Measurements from ENCODE around the gene LRRN3.

DNA sequence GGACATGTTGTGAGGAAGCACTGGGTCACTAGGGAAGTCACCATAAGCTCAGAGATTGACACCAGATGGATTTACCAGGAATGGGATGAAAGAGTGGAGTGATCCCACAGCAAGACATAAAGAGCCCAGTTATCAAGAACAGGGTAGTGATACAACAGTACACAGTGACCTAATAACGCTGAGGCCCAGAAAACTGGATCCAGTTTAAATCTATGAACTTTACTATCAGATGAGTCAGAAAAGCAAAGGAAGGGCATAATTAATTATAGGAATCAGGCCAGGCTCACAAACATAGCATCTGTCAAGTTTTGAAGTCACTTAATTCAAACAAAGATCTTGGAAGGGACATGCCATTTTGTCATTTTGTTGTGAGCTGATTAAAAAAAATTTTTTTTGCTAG is 73.5 kb downstream of the LRRN3 start:
- TF ChIP-seq, protein P1, sequence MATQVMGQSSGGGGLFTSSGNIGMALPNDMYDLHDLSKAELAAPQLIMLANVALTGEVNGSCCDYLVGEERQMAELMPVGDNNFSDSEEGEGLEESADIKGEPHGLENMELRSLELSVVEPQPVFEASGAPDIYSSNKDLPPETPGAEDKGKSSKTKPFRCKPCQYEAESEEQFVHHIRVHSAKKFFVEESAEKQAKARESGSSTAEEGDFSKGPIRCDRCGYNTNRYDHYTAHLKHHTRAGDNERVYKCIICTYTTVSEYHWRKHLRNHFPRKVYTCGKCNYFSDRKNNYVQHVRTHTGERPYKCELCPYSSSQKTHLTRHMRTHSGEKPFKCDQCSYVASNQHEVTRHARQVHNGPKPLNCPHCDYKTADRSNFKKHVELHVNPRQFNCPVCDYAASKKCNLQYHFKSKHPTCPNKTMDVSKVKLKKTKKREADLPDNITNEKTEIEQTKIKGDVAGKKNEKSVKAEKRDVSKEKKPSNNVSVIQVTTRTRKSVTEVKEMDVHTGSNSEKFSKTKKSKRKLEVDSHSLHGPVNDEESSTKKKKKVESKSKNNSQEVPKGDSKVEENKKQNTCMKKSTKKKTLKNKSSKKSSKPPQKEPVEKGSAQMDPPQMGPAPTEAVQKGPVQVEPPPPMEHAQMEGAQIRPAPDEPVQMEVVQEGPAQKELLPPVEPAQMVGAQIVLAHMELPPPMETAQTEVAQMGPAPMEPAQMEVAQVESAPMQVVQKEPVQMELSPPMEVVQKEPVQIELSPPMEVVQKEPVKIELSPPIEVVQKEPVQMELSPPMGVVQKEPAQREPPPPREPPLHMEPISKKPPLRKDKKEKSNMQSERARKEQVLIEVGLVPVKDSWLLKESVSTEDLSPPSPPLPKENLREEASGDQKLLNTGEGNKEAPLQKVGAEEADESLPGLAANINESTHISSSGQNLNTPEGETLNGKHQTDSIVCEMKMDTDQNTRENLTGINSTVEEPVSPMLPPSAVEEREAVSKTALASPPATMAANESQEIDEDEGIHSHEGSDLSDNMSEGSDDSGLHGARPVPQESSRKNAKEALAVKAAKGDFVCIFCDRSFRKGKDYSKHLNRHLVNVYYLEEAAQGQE (IDR thresholded peaks at IDR 0.05), result no peak
- TF ChIP-seq, protein P2, sequence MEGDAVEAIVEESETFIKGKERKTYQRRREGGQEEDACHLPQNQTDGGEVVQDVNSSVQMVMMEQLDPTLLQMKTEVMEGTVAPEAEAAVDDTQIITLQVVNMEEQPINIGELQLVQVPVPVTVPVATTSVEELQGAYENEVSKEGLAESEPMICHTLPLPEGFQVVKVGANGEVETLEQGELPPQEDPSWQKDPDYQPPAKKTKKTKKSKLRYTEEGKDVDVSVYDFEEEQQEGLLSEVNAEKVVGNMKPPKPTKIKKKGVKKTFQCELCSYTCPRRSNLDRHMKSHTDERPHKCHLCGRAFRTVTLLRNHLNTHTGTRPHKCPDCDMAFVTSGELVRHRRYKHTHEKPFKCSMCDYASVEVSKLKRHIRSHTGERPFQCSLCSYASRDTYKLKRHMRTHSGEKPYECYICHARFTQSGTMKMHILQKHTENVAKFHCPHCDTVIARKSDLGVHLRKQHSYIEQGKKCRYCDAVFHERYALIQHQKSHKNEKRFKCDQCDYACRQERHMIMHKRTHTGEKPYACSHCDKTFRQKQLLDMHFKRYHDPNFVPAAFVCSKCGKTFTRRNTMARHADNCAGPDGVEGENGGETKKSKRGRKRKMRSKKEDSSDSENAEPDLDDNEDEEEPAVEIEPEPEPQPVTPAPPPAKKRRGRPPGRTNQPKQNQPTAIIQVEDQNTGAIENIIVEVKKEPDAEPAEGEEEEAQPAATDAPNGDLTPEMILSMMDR (IDR thresholded peaks at IDR 0.05), result no peak
- TF ChIP-seq RAD21 (conservative IDR thresholded peaks at IDR 0.05 in 1 of 2, IDR thresholded peaks at IDR 0.05 in 1 of 2), result no peak
- TF ChIP-seq, protein P3, sequence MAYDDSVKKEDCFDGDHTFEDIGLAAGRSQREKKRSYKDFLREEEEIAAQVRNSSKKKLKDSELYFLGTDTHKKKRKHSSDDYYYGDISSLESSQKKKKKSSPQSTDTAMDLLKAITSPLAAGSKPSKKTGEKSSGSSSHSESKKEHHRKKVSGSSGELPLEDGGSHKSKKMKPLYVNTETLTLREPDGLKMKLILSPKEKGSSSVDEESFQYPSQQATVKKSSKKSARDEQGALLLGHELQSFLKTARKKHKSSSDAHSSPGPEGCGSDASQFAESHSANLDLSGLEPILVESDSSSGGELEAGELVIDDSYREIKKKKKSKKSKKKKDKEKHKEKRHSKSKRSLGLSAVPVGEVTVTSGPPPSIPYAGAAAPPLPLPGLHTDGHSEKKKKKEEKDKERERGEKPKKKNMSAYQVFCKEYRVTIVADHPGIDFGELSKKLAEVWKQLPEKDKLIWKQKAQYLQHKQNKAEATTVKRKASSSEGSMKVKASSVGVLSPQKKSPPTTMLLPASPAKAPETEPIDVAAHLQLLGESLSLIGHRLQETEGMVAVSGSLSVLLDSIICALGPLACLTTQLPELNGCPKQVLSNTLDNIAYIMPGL (CRISPR knock-in tag; IDR thresholded peaks at IDR 0.05; ENCODE audit: borderline replicate concordance), result no peak
- TF ChIP-seq POLR2A (IDR thresholded peaks at IDR 0.05; ENCODE audit: low read length), result no peak
- TF ChIP-seq, protein P4, sequence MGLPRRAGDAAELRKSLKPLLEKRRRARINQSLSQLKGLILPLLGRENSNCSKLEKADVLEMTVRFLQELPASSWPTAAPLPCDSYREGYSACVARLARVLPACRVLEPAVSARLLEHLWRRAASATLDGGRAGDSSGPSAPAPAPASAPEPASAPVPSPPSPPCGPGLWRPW (IDR thresholded peaks at IDR 0.05), result no peak
- no peak for TF ChIP-seq FOSL2 (IDR thresholded peaks at IDR 0.05)
- no peak for TF ChIP-seq FOSL2 (CRISPR knock-in tag; IDR thresholded peaks at IDR 0.05)
- no peak for TF ChIP-seq KDM1A (IDR thresholded peaks at IDR 0.05; ENCODE audit: low read depth)
- no peak for TF ChIP-seq GATA3 (IDR thresholded peaks at IDR 0.05; ENCODE audit: borderline replicate concordance)
- no peak for TF ChIP-seq EHMT2 (IDR thresholded peaks at IDR 0.05; ENCODE audit: low read depth)
- TF ChIP-seq CEBPB (IDR thresholded peaks at IDR 0.05), result no peak
- no peak for TF ChIP-seq ZSCAN20 (CRISPR knock-in tag; IDR thresholded peaks at IDR 0.05)
- TF ChIP-seq, protein P5, sequence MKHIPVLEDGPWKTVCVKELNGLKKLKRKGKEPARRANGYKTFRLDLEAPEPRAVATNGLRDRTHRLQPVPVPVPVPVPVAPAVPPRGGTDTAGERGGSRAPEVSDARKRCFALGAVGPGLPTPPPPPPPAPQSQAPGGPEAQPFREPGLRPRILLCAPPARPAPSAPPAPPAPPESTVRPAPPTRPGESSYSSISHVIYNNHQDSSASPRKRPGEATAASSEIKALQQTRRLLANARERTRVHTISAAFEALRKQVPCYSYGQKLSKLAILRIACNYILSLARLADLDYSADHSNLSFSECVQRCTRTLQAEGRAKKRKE (CRISPR knock-in tag; IDR thresholded peaks at IDR 0.05; ENCODE audit: low read depth), result no peak
- TF ChIP-seq, protein P6, sequence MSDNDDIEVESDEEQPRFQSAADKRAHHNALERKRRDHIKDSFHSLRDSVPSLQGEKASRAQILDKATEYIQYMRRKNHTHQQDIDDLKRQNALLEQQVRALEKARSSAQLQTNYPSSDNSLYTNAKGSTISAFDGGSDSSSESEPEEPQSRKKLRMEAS (IDR thresholded peaks at IDR 0.05), result no peak
